Left colon (tissue), 2 donors: ENCODE measurements around the gene ZNF28. TPM values are rescaled to one million over a fixed set of nuclear protein-coding genes. Genes with fewer than 3 reads are reported as not detected.
"Not testable (repeated sequence)": the region's sequence is repeated elsewhere in the genome, so short reads cannot be mapped to it uniquely, and the experiment has no call there.

Source experiments
- ATAC-seq: fragments of 200-7000 bp; cut with Tn5 transposase; one replicate; pipeline ENCODE4 v1.9.1; 2020; ENCODE audit warnings: mild to moderate bottlenecking, moderate library complexity
- DNase-seq, 2 donors: peaks; one replicate each; pipeline ENCODE4 v3.0.0-alpha.2; 2020
- intact Hi-C, 2 donors: fragments of 100-400 bp; cut with DNase I in 1 of 2; cut with micrococcal nuclease in 1 of 2; formaldehyde crosslinking; loops; one replicate each; pipeline versions ENCODE4 v1.11.2 to v1.14.0; 2022; cut with DNase I, micrococcal nuclease
- long read RNA-seq: library from polyadenylated mRNA; unstranded; transcript quantifications from one replicate; pipeline ENCODE4 v2.0.0, GENCODE V29; 2021
- total RNA-seq, 2 donors: library from RNA; stranded (reverse); fragmentation: NEBNext Ultra II Directional; extraction: Animal tissue kit (Norgen Biotek cat#: 25700); gene quantifications; one replicate each; pipeline ENCODE4 v1.2.1, GENCODE V29; 2021
- donor health status: DM: no; HTN: no; CAD: no.
- donor health status: DM: yes; HTN: yes; CAD: no.

ZNF28 gene
- total RNA-seq, result 10 to 100 TPM; 20.2 to 24.2 TPM
- long read RNA-seq, full-length matches to known transcripts, result 5 of 19 reads
- long read RNA-seq, partial matches to known transcripts, result 0 of 19 reads
- long read RNA-seq, other reads (novel, unspliced or antisense), result 14 of 19 reads

- peak; percentile 82 for DNase-seq
- intact Hi-C loops, result not testable (repeated sequence)
- peak; percentile 100 for ATAC-seq
These were observed at the start of gene ZNF28 for GRCh38 chr19:52821204-52821960. ZNF28 (minus strand) TSS chr19:52821633; CDS start chr19:52817958, 3,675 bp downstream.

DNA sequence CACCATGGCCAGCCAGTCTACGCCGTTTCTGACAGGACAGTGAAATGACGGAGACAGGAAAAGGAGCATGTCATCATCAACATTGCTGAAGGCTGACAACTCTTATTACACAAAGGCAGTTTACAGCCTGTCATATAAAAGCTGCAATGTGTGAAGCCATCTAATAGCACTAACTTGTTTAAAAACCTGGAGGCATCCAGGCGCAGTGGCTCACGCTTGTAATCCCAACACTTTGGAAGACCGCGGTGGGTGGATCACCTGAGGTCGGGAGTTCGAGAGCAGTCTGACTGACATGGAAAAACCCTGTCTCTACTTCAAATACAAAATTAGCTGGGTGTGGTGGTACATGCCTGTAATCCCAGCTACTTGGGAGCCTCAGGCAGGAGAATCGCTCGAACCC is 46.6 kb upstream of the ZNF28 start:
- ATAC-seq, intact Hi-C loops, DNase-seq: not testable (repeated sequence)

GRCh38 chr19:52857378-52858191 is 36.2 kb upstream of the ZNF28 start, which contains the start of gene ZNF468:
ZNF468 (minus strand) TSS chr19:52857619; CDS start chr19:52854272, 3,347 bp downstream.
- DNase-seq (peak; percentile 83 to 87), ATAC-seq (peak; percentile 99)
- intact Hi-C loops, result not testable (repeated sequence)

DNA sequence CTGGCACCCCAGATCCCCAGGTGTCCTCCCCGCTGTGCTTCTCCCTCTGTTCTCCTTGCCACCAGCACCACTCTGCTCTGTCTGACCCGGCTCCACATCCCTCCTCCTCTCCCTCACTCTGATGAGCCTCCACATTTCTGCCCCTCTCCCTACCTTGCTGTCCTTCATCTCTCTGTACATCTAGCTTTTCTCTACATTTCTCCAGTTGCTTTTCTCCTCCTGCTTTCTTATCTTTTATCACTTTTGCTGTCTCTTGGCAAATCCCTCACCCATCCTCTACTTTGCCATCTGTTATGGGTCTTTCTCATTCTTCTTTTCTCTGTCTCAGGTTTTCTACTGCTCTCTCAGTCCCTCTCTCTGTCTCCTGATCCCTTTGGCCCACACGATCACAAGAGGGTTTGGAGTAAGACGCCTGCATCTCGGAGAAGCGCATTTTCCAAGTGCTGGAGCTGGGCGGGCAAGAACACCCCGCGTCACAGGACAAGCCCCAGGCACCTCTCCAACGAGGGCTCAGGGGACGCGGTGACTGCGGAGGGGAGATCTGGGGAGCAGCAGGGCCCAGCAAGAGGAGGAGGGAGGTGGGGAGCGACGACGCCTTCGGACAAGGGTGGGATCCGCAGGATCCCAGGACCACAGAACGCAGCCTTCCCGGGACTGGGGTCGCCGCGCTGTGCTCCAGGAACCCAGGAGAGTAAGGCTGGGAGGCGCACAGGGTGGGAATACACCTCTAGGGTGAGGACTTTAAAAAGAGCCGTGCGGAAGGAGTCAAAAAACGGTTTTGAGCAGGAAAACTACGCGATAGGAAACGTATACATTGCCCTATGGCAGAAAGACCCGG is 35.3 kb upstream of the ZNF28 start:
- intact Hi-C loops, DNase-seq: not testable (repeated sequence)
- ATAC-seq, result peak; percentile 47

GRCh38 chr19:52847352-52847751 is 25.9 kb upstream of the ZNF28 start:
- DNase-seq, intact Hi-C loops, ATAC-seq: not testable (repeated sequence)

- intact Hi-C loops, ATAC-seq, DNase-seq: not testable (repeated sequence)
These were observed 19.5 kb upstream of the ZNF28 start for GRCh38 chr19:52840825-52841465.

GRCh38 chr19:52834289-52834688 is 12.9 kb upstream of the ZNF28 start:
- DNase-seq, ATAC-seq, intact Hi-C loops: not testable (repeated sequence)

DNA sequence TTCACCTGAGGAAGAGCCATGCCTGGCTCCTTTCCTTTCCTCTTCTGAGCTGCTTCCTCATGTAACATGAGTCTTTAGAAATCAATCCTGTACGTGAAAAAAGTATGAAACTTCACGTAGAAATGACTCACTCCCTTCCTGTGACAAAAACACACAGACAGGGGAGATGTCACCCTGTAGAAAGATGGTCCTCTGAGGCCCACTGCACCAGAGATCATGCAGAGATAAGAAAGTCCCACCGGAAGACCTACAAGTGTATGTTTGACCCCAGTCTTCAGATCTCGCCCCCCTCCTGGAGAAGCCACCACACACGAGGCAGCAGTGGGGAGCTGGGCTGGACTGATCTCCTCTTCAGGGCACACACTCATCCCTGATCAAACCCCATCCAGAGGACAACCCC is 12.1 kb upstream of the ZNF28 start:
- ATAC-seq, DNase-seq, intact Hi-C loops: not testable (repeated sequence)

DNA sequence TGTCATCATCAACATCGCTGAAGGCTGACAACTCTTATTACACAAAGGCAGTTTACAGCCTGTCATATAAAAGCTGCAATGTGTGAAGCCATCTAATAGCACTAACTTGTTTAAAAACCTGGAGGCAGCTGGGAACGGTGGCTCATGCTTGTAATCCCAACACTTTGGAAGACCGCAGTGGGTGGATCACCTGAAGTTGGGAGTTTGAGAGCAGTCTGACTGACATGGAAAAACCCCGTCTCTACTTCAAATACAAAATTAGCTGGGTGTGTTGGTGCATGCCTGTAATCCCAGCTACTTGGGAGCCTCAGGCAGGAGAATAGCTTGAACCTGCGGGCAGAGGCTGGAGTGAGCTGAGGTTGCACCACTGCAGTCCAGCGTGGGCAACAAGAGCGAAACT is 8.4 kb upstream of the ZNF28 start:
- DNase-seq, intact Hi-C loops, ATAC-seq: not testable (repeated sequence)

DNA sequence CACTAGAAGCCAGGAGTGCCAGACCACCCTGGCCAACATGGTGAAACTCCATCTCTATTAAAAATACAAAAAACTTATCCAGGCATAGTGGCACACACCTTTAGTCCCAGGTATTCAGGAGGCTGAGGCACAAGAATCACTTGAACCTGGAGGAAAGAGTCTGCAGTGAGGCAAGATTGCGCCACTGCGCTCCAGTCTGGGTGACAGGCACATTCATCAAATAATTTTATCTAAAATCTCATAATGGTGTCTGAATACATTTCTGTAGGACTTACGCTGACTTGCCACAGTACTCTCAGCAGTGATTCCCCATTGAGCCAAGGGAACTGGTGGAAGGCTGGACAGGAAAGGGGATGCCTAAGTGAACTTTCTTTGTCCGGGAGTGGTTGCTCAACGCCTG is 4.3 kb upstream of the ZNF28 start:
- intact Hi-C loops, result no loop called here
- no peak for ATAC-seq
- DNase-seq, result no peak

DNA sequence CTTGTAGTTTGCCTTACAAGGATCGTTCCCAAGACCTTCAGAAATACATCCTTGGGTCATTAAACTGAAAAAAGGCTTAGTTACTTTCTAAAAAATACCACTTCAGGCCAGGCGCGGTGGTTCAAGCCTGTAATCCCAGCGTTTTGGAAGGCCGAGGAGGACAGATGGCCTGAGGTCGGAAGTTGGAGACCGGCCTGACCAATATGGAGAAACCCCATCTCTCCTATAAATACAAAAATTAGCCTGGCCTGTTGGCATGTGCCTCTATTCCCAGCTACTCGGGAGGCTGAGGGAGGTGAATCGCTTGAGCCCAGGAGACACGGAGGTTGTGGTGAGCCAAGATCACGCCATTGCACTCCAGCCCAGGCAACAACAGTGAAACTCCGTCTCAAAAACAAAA is 2.2 kb upstream of the ZNF28 start:
- intact Hi-C loops, result no loop called here
- ATAC-seq (no peak), DNase-seq (no peak)

DNA sequence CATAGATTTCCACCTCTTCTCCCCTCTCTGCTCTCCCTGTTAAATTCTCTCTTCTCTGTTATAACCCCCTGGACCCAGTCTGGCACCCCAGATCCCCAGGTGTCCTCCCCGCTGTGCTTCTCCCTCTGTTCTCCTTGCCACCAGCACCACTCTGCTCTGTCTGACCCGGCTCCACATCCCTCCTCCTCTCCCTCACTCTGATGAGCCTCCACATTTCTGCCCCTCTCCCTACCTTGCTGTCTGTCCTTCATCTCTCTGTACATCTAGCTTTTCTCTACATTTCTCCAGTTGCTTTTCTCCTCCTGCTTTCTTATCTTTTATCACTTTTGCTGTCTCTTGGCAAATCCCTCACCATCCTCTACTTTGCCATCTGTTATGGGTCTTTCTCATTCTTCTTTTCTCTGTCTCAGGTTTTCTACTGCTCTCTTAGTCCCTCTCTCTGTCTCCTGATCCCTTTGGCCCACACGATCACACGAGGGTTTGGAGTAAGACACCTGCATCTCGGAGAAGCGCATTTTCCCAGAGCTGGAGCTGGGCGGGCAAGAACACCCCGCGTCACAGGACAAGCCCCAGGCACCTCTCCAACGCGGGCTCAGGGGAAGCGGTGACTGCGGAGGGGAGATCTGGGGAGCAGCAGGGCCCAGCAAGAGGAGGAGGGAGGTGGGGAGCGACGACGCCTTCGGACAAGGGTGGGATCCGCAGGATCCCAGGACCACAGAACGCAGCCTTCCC is 795 bp downstream of the ZNF28 start:
- intact Hi-C loops, result not testable (repeated sequence)
- ATAC-seq (peak; percentile 57), DNase-seq (peak; percentile 37 to 38)

DNA sequence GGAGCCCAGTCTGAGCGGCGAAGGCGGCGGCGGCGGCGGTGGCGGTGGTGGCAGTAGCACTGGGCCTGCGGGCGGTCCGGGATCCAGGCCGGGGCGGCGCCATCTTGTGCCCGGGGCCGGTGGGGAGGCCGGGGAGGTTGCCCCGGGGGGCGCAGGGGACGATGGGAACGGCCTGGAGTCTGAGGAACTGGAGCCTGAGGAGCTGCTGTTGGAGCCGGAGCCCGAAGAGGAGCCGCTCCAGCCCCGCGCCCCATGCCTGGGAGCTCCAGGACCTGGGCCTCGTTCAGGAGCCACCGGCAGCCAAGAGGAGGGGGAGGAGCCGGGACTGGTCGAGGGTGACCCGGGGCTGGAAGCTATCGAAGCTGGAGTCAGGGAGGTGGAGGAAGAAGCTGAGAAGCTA is 11.6 kb downstream of the ZNF28 start:
- DNase-seq, result no peak
- intact Hi-C loops, result no loop called here
- ATAC-seq, result no peak

GRCh38 chr19:52799950-52800640 is 21.3 kb downstream of the ZNF28 start:
- DNase-seq, intact Hi-C loops, ATAC-seq: not testable (repeated sequence)

- intact Hi-C loops, result no loop called here
- DNase-seq, result no peak
- ATAC-seq, result no peak
These were observed 32.0 kb downstream of the ZNF28 start for GRCh38 chr19:52789440-52789839.

- peak; percentile 99 for ATAC-seq
- intact Hi-C loops, result not testable (repeated sequence)
- peak; percentile 89 to 94 for DNase-seq
These were observed 34.7 kb downstream of the ZNF28 start, which contains the start of gene ZNF600 for GRCh38 chr19:52786464-52787354. ZNF600 (minus strand) TSS chr19:52786791; CDS start chr19:52778888, 7,903 bp downstream.
